Subcutaneous abdominal adipose tissue (tissue), 5 donors: Measurements from ENCODE around the gene OR2Y1.
"Not testable (repeated sequence)": the region's sequence is repeated elsewhere in the genome, so short reads cannot be mapped to it uniquely, and the experiment has no call there.

Experiments used
- H3K27ac ChIP-seq: one replicate; pipeline ENCODE4 v1.7.0; 2013; ENCODE audit warnings: low read depth, mild to moderate bottlenecking, inconsistent platforms, low read length, moderate library complexity
- H3K27me3 ChIP-seq, 5 donors: one replicate each; pipeline ENCODE4 v1.7.0; 2013; ENCODE audit warnings: low read length in 5 of 5, inconsistent platforms in 1 of 5; ENCODE audit not compliant: control insufficient read depth in 5 of 5, insufficient read depth in 4 of 5
- H3K36me3 ChIP-seq, 5 donors: one replicate each; pipeline ENCODE4 v1.7.0; 2013; ENCODE audit warnings: low read length in 5 of 5; ENCODE audit not compliant: control insufficient read depth in 5 of 5, insufficient read depth in 5 of 5
- H3K4me1 ChIP-seq, 5 donors: one replicate each; pipeline ENCODE4 v1.7.0; 2013; ENCODE audit warnings: low read length in 5 of 5, mild to moderate bottlenecking in 3 of 5, moderate library complexity in 1 of 5; ENCODE audit not compliant: control insufficient read depth in 5 of 5, insufficient read depth in 5 of 5
- H3K4me3 ChIP-seq, 5 donors: one replicate each; pipeline ENCODE4 v1.7.0; 2013; ENCODE audit warnings: low read length in 5 of 5, low read depth in 1 of 5
- H3K9ac ChIP-seq, 5 donors: one replicate each; pipeline ENCODE4 v1.7.0; 2013; ENCODE audit warnings: low read length in 5 of 5, mild to moderate bottlenecking in 4 of 5, moderate library complexity in 3 of 5
- H3K9me3 ChIP-seq, 5 donors: one replicate each; pipeline ENCODE4 v1.7.0; 2013; ENCODE audit warnings: low read length in 5 of 5; ENCODE audit not compliant: control insufficient read depth in 5 of 5
- donor health status: healthy.
- donor health status: healthy.
- donor health status: healthy.
- donor health status: healthy.
- donor health status: healthy.

Gene OR2Y1

GRCh38 chr5:180704362-180704761 is 35.5 kb downstream of the OR2Y1 start:
- H3K9me3 ChIP-seq = peaks cover 0 to 5% (median 0%) of the 10 kb centered on the region in 5 donors
- no peak overlapping the region for H3K9ac ChIP-seq
- no peaks in the 10 kb centered on the region for H3K4me1 ChIP-seq
- H3K27me3 ChIP-seq = no peaks in the 10 kb centered on the region
- no peaks in the 10 kb centered on the region for H3K36me3 ChIP-seq
- no peak overlapping the region for H3K4me3 ChIP-seq
- no peak overlapping the region for H3K27ac ChIP-seq

DNA sequence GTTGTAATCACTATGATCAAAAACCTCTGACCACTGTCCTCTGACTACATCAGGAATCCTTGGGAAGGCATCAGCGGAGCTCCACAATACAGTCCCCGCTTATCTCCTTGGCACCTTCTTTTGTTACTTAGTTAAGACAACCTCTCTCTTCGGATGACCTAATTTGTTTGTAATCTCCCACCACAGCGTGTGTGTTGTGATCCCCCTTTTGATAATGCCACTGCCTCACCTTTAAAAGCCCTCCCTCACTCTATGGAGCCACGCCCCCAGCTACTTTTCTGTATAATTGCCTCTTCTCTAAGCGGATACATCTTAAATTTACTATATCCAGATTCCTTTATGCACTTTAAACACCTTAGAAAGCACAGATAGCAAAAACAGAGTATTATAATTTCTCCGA is 35.9 kb downstream of the OR2Y1 start:
- Histone ChIP-seq H3K9ac (no peak overlapping the region), H3K27me3 (no peaks in the 10 kb centered on the region), H3K4me1 (no peaks in the 10 kb centered on the region), H3K27ac (no peak overlapping the region), H3K4me3 (no peak overlapping the region), H3K36me3 (no peaks in the 10 kb centered on the region), H3K9me3 (peaks cover 0 to 5% (median 0%) of the 10 kb centered on the region in 5 donors)

- H3K9me3 ChIP-seq, H3K9ac ChIP-seq, H3K36me3 ChIP-seq, H3K27ac ChIP-seq, H3K4me3 ChIP-seq, H3K4me1 ChIP-seq, H3K27me3 ChIP-seq: not testable (repeated sequence)
Observed at GRCh38 chr5:180703371-180703770, 36.5 kb downstream of the OR2Y1 start.

DNA sequence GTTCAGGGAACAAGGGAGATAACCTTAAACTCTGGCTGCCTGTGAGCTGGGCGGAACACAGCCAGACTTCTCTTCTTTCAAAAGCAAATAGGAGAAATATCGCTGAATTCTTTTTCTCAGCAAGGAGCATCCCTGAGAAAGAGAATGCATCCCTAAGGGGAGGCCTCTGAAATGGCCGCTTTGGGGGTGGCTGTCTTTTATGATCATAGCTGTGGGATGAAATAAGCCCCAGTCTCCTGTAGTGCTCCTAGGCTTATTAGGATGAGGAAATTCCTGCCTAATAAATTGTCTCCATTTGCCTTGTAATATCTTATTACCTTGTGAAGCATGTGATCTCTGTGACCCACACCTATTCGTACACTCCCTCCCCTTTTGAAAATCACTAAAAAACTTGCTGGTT is 39.4 kb downstream of the OR2Y1 start:
- not testable (repeated sequence) for H3K9ac ChIP-seq, H3K36me3 ChIP-seq, H3K27ac ChIP-seq, H3K4me3 ChIP-seq, H3K27me3 ChIP-seq, H3K4me1 ChIP-seq
- peaks cover 2 to 12% (median 5%) of the 10 kb centered on the region in 5 donors for H3K9me3 ChIP-seq

- Histone ChIP-seq H3K4me1 (no peaks in the 10 kb centered on the region), H3K9ac (no peak overlapping the region), H3K36me3 (no peaks in the 10 kb centered on the region), H3K27ac (no peak overlapping the region), H3K9me3 (peaks cover 2 to 12% (median 5%) of the 10 kb centered on the region in 5 donors), H3K4me3 (no peak overlapping the region), H3K27me3 (no peaks in the 10 kb centered on the region)
Observed at GRCh38 chr5:180699042-180699441, 40.8 kb downstream of the OR2Y1 start.

DNA sequence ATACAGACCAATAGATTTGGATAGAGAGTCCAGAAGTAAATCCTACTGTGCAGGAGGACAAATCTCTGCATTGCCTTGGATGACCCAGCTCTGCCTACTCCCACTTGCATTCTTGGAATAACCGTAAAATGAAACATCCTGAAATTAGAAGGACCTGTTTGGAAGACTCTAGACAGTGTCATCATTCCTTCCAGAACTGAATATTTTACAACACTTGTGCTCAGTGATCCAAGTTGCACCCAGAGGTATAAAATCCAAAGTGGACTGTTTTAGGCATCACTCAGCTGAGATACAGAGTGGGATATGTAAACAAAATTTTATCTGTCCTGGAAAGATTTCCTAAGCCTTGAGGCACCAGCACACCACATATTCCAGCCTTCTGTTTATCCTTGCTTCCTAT is 43.7 kb downstream of the OR2Y1 start:
- H3K4me3 ChIP-seq = no peak overlapping the region
- peaks cover 0 to 7% (median 3%) of the 10 kb centered on the region in 5 donors for H3K27me3 ChIP-seq
- no peak overlapping the region for H3K27ac ChIP-seq
- H3K36me3 ChIP-seq = no peaks in the 10 kb centered on the region
- H3K9ac ChIP-seq = no peak overlapping the region
- peaks cover 0 to 5% (median 0%) of the 10 kb centered on the region in 5 donors for H3K4me1 ChIP-seq
- peaks cover 2 to 12% (median 5%) of the 10 kb centered on the region in 5 donors for H3K9me3 ChIP-seq

GRCh38 chr5:180692429-180692828 is 47.4 kb downstream of the OR2Y1 start:
- Histone ChIP-seq H3K4me3 (no peak overlapping the region), H3K27me3 (peaks cover 0 to 11% (median 9%) of the 10 kb centered on the region in 5 donors), H3K9me3 (peaks cover 0 to 7% (median 5%) of the 10 kb centered on the region in 5 donors), H3K4me1 (peaks cover 0 to 5% (median 0%) of the 10 kb centered on the region in 5 donors), H3K36me3 (no peaks in the 10 kb centered on the region), H3K27ac (no peak overlapping the region), H3K9ac (no peak overlapping the region)

- peaks cover 0 to 5% (median 0%) of the 10 kb centered on the region in 5 donors for H3K4me1 ChIP-seq
- H3K36me3 ChIP-seq = no peaks in the 10 kb centered on the region
- no peak overlapping the region for H3K9ac ChIP-seq
- peaks cover 0 to 13% (median 9%) of the 10 kb centered on the region in 5 donors for H3K27me3 ChIP-seq
- no peak overlapping the region for H3K4me3 ChIP-seq
- H3K27ac ChIP-seq = no peak overlapping the region
- H3K9me3 ChIP-seq = peaks cover 0 to 5% (median 2%) of the 10 kb centered on the region in 5 donors
Observed at GRCh38 chr5:180691046-180691445, 48.8 kb downstream of the OR2Y1 start.

- H3K9ac ChIP-seq = no peak overlapping the region
- H3K4me1 ChIP-seq = peaks cover 0 to 5% (median 0%) of the 10 kb centered on the region in 5 donors
- no peaks in the 10 kb centered on the region for H3K36me3 ChIP-seq
- H3K27ac ChIP-seq = no peak overlapping the region
- H3K4me3 ChIP-seq = no peak overlapping the region
- peaks cover 0 to 14% (median 9%) of the 10 kb centered on the region in 5 donors for H3K27me3 ChIP-seq
- H3K9me3 ChIP-seq = no peaks in the 10 kb centered on the region
Observed at GRCh38 chr5:180690562-180690961, 49.3 kb downstream of the OR2Y1 start.

- Histone ChIP-seq H3K9me3 (no peaks in the 10 kb centered on the region), H3K9ac (no peak overlapping the region)
Observed at GRCh38 chr5:180689775-180690174, 50.1 kb downstream of the OR2Y1 start.

More at GRCh38 chr5:180689775-180690174, 50.1 kb downstream of the OR2Y1 start:
- Histone ChIP-seq H3K27ac (no peak overlapping the region), H3K4me3 (no peak overlapping the region), H3K27me3 (peaks cover 0 to 16% (median 10%) of the 10 kb centered on the region in 5 donors), H3K4me1 (peaks cover 0 to 5% (median 0%) of the 10 kb centered on the region in 5 donors), H3K36me3 (no peaks in the 10 kb centered on the region)
